HL-60/S4 treated with phorbol 12-myristate 13-acetate at 8.2 ng/mL for 4 days and 3 days (cell line): ENCODE results near the gene TADA2B.

Source experiments
- in situ Hi-C: fragments of 300-500 bp; cut with MboI; formaldehyde crosslinking; loops from 2 replicates; pipeline ENCODE4 v1.15.0; 2022; ENCODE audit warnings: low sequenced_read_pairs

TADA2B gene

DNA sequence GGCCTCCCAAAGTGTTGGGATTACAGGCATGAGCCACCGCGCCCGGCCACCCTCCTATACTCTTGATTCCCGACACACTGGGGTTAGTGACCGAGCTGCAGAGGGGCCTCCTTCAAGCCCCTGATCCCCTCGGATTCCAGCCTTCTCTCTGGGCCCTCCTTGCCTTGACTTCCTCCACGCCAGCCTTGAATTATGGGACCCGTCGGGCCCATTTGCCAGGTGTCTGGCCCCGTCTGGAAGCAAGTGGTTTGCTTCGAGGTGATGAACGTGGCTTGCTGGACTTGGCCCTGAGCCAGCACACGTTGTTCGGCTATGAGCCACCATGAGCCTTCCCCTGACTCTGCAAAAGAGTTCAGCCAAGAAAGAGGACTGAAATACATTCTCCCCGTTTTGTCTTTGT is 62.1 kb downstream of the TADA2B start:
- in situ Hi-C loops = no loop called here

DNA sequence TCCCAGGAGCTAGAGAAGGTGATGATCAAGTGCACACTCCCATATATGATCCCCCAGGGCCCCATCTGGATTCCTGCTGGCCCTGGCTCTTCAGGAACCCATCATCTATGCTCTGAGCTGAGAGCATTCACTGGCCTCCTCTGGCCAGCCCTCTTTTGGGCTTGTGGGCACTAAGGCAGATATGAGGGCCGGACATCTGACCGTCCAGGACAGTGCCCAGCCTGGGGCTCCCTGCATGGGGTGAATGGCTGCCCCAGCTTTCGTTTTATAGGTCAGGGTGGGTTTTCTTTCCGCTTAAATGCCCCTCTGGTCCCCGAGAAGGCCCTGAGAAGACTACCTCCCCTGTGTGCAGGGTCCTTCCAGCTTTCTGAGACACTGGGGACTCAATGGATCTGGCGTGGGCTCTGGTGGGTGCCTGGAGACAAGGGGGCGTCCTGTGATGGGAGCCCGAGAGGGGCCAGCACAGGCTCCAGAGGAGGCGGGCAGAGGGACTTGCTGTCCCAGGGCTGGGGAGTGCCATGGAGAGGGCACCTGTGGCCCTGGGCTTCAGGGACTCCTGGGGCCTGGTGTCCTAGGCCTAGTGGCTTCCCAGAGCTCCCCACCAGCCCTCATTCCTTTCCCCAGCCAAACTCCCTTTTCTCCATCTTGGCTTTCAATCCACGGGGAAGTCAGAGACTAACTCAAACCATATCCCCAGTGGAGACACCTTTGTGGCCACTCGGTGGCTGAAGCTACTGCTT is 64.2 kb downstream of the TADA2B start:
- in situ Hi-C loops = no loop called here
